ENCODE results near the gene NCSTN.

NCSTN gene

DNA sequence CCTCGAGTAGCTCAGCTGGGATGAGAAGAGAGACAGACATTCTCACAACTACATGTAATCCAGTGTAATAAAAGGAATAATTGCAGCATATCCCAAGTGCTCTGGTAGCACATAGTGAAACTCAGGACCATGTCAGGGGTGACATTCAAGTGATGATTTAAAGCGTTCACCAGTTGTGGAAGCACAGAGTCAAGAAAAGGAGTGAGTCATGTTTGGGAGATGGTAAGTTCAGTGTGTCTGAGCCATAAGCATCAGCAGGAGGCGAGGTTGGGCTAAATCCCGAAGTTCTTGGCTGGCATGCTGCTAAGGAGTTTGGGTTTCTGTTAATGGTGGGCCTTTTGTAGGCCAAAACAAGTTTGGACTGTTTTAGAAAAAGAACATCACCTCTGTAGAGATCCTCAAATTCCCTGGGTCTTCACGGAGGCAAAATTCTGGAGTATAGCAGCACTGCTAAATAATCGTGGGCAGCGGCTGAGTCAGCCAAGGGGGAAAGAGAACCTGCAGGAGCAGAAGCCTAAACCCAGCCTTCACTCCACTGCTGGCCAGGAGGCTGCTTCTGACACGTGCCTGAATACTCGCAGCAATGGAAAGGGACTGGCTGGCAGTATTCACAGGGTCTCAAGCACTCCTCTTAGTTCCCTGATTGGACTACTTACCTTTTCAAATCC is 16.5 kb downstream of the NCSTN start:
- TF ChIP-seq POU2F2 (IDR thresholded peaks at IDR 0.05; ENCODE audit: low read depth, low read length): no peak
- no peak for TF ChIP-seq POLR2A (IDR thresholded peaks at IDR 0.05; ENCODE audit: low read depth, low read length)
- no peak for TF ChIP-seq SPI1 (IDR thresholded peaks at IDR 0.05; ENCODE audit: low read depth, low read length)
- TF ChIP-seq PAX5 (IDR thresholded peaks at IDR 0.05; ENCODE audit: insufficient read depth, low read length, severe bottlenecking): no peak
- TF ChIP-seq TAF1 (IDR thresholded peaks at IDR 0.05; ENCODE audit: low read depth, low read length): no peak
- no peak for TF ChIP-seq POLR2AphosphoS5 (IDR thresholded peaks at IDR 0.05; ENCODE audit: low read depth, low read length)
- FAIRE-seq: no peak
- no peak for DNase-seq (ENCODE audit: insufficient read length, low spot score)

DNA sequence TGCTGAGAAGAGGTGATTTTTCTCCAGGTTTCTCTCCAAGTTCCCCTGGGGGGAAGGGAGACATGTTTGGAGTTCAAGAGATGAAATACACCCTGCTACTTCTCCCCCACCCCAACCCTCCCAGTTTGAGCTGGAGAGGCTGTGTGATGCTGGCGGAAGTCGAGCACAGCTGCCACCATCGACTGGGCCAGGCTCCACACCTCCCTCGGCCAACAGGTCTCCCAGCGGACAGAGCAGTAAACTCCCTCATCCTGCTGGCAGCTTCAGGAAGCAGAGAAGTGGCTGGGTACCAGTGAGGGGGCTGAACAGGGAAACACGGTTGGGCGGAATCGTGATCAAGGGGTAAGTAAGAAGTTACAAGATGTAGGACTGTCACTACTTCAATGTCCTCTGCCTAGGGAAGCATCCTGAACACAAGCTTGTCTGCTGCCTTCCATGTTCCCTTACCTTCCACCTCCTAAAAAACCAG is 17.1 kb downstream of the NCSTN start:
- TF ChIP-seq TAF1 (IDR thresholded peaks at IDR 0.05; ENCODE audit: low read depth, low read length): no peak
- TF ChIP-seq POLR2AphosphoS5 (IDR thresholded peaks at IDR 0.05; ENCODE audit: low read depth, low read length): no peak
- TF ChIP-seq POLR2A (IDR thresholded peaks at IDR 0.05; ENCODE audit: low read depth, low read length): no peak
- no peak for TF ChIP-seq POU2F2 (IDR thresholded peaks at IDR 0.05; ENCODE audit: low read depth, low read length)
- no peak for TF ChIP-seq SPI1 (IDR thresholded peaks at IDR 0.05; ENCODE audit: low read depth, low read length)
- no peak for TF ChIP-seq PAX5 (IDR thresholded peaks at IDR 0.05; ENCODE audit: insufficient read depth, low read length, severe bottlenecking)
- no peak for DNase-seq (ENCODE audit: insufficient read length, low spot score)
- no peak for FAIRE-seq

DNA sequence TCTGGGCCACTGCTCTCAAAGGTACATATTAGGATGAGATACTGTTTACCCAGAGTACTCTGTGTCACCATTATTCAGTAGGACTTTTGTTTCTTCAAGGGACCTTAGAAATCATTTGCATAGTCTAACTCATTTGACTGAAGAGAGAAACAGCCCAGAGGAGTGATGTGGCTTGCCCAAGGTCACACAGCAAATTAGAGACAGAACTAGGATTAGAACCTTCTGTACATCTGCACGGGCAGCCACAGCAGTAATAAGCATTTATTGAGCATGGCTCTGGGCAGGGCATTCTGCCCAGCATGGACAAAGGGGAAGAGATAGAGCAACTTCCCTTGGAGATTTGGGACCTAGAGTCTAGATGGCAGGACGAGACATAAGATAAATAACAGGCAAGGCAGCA is 18.0 kb downstream of the NCSTN start:
- TF ChIP-seq POLR2AphosphoS5 (IDR thresholded peaks at IDR 0.05; ENCODE audit: low read depth, low read length): no peak
- no peak for TF ChIP-seq PAX5 (IDR thresholded peaks at IDR 0.05; ENCODE audit: insufficient read depth, low read length, severe bottlenecking)
- TF ChIP-seq POU2F2 (IDR thresholded peaks at IDR 0.05; ENCODE audit: low read depth, low read length): no peak
- no peak for TF ChIP-seq POLR2A (IDR thresholded peaks at IDR 0.05; ENCODE audit: low read depth, low read length)
- no peak for TF ChIP-seq SPI1 (IDR thresholded peaks at IDR 0.05; ENCODE audit: low read depth, low read length)
- no peak for TF ChIP-seq TAF1 (IDR thresholded peaks at IDR 0.05; ENCODE audit: low read depth, low read length)
- no peak for DNase-seq (ENCODE audit: insufficient read length, low spot score)
- no peak for FAIRE-seq

DNA sequence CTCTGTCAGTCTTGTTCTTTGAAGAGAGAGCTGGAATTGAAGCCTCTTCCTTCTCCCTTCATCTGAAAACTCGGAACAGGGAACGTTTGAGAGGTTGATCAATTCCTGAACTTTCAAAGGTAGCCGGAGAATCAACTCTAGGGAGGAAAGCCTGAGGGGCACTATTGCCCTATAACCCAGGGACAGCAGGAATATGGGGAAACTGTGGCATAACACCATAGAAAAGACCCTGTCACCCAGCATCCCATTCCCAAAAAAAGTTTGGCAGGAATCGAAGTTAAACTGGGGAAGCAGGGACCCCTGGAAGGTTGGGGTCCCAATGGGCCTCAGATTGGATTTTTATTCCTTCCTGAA is 18.6 kb downstream of the NCSTN start:
- DNase-seq (ENCODE audit: insufficient read length, low spot score) (no peak), FAIRE-seq (no peak)
- no peak for TF ChIP-seq POLR2AphosphoS5 (IDR thresholded peaks at IDR 0.05; ENCODE audit: low read depth, low read length)
- no peak for TF ChIP-seq POU2F2 (IDR thresholded peaks at IDR 0.05; ENCODE audit: low read depth, low read length)
- no peak for TF ChIP-seq TAF1 (IDR thresholded peaks at IDR 0.05; ENCODE audit: low read depth, low read length)
- no peak for TF ChIP-seq POLR2A (IDR thresholded peaks at IDR 0.05; ENCODE audit: low read depth, low read length)
- no peak for TF ChIP-seq SPI1 (IDR thresholded peaks at IDR 0.05; ENCODE audit: low read depth, low read length)
- no peak for TF ChIP-seq PAX5 (IDR thresholded peaks at IDR 0.05; ENCODE audit: insufficient read depth, low read length, severe bottlenecking)

DNA sequence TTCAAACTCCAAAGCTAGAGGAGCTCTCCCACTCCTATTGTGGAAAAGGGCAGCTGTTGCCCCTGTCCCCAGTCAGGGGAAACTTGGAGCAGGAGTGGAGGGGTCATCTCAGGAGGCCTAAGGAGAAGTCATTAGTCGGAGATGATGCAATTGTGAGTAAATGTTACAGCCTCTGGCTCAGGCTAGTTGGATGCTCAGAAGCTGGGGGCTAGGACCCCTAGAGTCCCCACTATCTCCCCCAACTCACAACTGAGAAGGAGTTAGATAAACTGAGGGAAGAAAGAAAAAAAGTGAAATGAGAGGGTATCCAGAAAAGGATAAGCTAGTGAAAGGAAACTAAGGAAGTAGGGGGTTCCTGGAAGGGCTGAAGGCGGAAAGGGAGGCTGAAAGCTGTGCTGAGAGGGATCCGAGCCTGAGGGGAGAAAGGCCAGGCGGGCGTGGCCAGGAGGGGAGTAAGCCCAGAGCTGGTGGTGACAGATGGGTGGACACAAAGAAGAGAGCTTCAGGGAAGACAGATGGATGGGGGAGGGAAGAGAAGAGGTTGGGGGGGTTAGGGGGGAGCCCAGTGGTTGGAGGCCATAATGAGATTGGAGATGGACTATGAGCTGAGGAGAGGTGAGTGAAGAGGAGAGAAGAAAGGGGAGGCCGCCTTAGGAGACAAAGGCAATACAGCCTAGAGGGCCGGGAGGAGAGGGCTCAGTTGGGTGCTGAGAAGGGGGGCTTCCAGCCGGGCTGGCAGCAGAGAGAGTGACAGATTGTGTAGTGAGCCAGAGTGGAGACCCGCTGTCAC is 19.2 kb downstream of the NCSTN start:
- TF ChIP-seq TAF1 (IDR thresholded peaks at IDR 0.05; ENCODE audit: low read depth, low read length): no peak
- TF ChIP-seq PAX5 (IDR thresholded peaks at IDR 0.05; ENCODE audit: insufficient read depth, low read length, severe bottlenecking): no peak
- DNase-seq (ENCODE audit: insufficient read length, low spot score) (no peak), FAIRE-seq (no peak)

DNA sequence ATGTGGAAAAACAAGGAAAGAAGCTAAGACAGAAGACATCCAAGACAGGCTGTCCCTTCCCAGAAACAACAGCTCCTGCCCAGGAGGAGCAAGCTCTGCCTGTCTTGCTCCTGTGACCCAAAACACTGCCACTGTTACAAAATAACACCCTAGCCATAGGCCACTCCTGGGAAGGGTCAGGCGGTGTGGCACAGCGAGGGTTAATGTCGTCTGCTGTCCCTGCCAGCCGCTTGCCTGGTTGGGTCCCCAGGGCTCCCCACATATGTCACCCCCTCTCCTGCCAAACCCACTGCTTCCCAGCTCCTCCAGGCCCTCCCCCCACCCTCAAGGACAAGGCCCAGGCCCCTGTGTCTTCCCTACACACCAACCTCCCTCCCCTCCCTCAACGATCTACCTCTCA is 19.8 kb downstream of the NCSTN start:
- no peak for TF ChIP-seq TAF1 (IDR thresholded peaks at IDR 0.05; ENCODE audit: low read depth, low read length)
- TF ChIP-seq PAX5 (IDR thresholded peaks at IDR 0.05; ENCODE audit: insufficient read depth, low read length, severe bottlenecking): no peak
- no peak for TF ChIP-seq POU2F2 (IDR thresholded peaks at IDR 0.05; ENCODE audit: low read depth, low read length)

DNA sequence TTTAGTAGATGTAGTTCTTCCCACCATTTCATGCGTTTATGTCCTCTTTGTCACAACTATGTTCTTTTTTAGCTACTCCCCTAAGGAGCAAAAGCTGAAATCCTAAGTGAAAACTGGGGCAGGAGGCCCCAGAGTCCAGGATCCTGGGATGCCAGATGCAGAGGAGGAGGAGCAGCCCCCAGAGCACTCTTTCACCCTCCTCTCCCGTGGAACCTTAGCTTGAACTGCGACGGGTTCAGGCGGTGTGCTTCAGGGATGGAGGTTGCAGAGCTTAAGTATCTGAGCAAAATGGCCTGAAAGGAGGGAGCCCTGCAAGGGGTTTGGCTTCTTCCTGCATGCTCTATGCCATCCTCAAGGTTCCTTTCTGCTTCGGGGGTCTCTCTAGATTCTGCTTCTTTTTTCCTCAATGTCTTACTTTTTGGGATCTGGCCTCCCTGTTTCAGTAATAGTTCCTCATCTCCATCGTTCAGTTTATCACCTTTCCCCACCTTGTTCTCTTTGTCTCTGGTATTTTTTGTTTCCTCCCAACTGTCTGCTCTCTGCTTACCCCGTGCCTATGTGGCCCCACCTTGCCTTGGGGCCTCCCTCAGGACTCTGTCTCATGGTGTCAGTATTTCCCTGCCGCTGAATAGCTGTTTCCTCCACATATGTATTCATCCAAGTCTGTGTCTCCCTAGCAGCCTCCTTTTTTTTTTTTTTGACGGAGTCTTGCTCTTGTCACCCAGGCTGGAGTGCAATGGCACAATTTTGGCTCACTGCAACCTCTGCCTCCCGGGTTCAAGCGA is 21.0 kb downstream of the NCSTN start:
- DNase-seq (ENCODE audit: insufficient read length, low spot score): no peak
- no peak for TF ChIP-seq POU2F2 (IDR thresholded peaks at IDR 0.05; ENCODE audit: low read depth, low read length)
- TF ChIP-seq POLR2AphosphoS5 (IDR thresholded peaks at IDR 0.05; ENCODE audit: low read depth, low read length): no peak
- no peak for TF ChIP-seq PAX5 (IDR thresholded peaks at IDR 0.05; ENCODE audit: insufficient read depth, low read length, severe bottlenecking)
- no peak for TF ChIP-seq POLR2A (IDR thresholded peaks at IDR 0.05; ENCODE audit: low read depth, low read length)
- TF ChIP-seq TAF1 (IDR thresholded peaks at IDR 0.05; ENCODE audit: low read depth, low read length): no peak
- FAIRE-seq: no peak

More for the DNA sequence above, 19.8 kb downstream of the NCSTN start:
- FAIRE-seq: peak; percentile 13
- no peak for DNase-seq (ENCODE audit: insufficient read length, low spot score)

DNA sequence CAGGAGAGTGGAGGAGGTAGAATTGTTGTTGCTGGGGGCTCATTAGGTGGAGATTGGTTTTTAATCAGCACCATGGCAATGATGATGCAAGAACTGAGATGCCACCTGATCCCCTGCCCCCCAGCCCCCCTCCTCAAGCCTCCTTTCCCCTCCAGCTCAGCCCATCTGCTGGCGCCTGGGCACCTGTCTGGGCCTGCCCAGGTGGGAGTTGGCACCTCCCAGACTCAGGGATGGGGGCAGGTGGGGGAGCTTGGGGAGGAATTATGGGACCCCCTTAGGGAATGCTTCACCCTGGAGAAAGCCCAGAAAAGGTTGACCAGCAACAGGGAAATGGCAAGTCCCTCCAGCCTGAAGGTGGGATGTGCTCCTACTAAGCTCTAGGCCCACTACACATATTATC is 22.1 kb downstream of the NCSTN start:
- FAIRE-seq: no peak
- TF ChIP-seq POU2F2 (IDR thresholded peaks at IDR 0.05; ENCODE audit: low read depth, low read length): no peak
- no peak for TF ChIP-seq SPI1 (IDR thresholded peaks at IDR 0.05; ENCODE audit: low read depth, low read length)
- TF ChIP-seq POLR2AphosphoS5 (IDR thresholded peaks at IDR 0.05; ENCODE audit: low read depth, low read length): no peak
- no peak for TF ChIP-seq PAX5 (IDR thresholded peaks at IDR 0.05; ENCODE audit: insufficient read depth, low read length, severe bottlenecking)
- no peak for TF ChIP-seq TAF1 (IDR thresholded peaks at IDR 0.05; ENCODE audit: low read depth, low read length)
- no peak for TF ChIP-seq POLR2A (IDR thresholded peaks at IDR 0.05; ENCODE audit: low read depth, low read length)
- no peak for DNase-seq (ENCODE audit: insufficient read length, low spot score)

DNA sequence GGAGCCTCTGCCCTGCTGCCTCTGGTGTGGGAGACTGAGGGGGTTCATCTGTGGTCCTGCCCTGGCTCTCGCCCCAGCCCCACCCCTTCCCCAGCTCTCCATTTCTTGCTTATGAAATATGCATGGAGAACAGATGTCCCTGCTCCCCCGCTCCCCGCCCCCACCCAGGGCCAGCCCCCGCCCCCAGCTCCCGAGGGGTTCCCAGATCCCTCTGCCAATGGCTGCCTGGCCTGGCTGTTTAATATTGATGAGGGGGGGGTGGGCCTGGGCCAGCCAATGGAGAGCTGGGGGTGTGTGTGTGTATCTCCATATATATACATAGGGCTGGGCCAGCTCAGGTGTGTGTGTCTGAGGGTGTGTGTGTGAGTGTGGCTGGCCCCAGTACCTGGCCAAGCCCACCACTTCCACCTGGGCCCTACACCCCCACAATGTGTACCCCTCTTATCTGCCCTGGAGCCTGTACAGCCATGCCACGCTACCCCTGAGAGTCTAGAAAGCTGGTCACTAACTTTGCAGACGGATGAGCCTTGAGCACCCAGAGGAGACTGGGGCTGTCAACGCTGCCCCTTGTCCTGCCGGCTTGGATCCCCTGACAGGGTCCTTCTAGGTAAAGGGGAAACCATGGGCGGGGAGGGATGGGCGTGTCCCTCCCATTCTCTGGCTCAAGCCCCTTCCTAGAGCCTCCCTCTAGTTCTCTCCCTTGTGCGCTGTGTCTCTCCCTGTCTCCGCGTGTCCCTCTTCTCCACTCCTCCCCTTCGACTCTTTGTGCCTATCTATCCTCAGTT is 23.7 kb downstream of the NCSTN start, which contains the start of gene NHLH1:
TSS of gene NHLH1 (plus strand) at position 341 of the 785 bp plus-strand sequence. CDS start 3,661 bp downstream, outside the sequence.
- FAIRE-seq (no peak), DNase-seq (ENCODE audit: insufficient read length, low spot score) (no peak)
- TF ChIP-seq SPI1 (IDR thresholded peaks at IDR 0.05; ENCODE audit: low read depth, low read length) (no peak), POU2F2 (IDR thresholded peaks at IDR 0.05; ENCODE audit: low read depth, low read length) (no peak), PAX5 (IDR thresholded peaks at IDR 0.05; ENCODE audit: insufficient read depth, low read length, severe bottlenecking) (no peak), TAF1 (IDR thresholded peaks at IDR 0.05; ENCODE audit: low read depth, low read length) (no peak), POLR2A (IDR thresholded peaks at IDR 0.05; ENCODE audit: low read depth, low read length) (no peak), POLR2AphosphoS5 (IDR thresholded peaks at IDR 0.05; ENCODE audit: low read depth, low read length) (no peak)

Measured in GM12891 (cell line).